ENCODE results near the gene NKD1.

- TF ChIP-seq CTCF (conservative IDR thresholded peaks at IDR 0.05; ENCODE audit: low read length) (no peak), EZH2phosphoT487 (IDR thresholded peaks at IDR 0.05; ENCODE audit: borderline replicate concordance) (no peak)
Observed at GRCh38 chr16:50585331-50585776, 37.2 kb downstream of the NKD1 start.

All from Loucy (cell line).